ENCODE measurements around the gene IGF2BP1. TPM values are rescaled to one million over a fixed set of nuclear protein-coding genes. Genes with fewer than 3 reads are reported as not detected.
"Not testable (repeated sequence)": the region's sequence is repeated elsewhere in the genome, so short reads cannot be mapped to it uniquely, and the experiment has no call there.

IGF2BP1 gene
- total RNA-seq, 1 experiment from 2014 or later, result 16.7 TPM

GRCh38 chr17:48995974-48996721 is 1.0 kb upstream of the IGF2BP1 start:
- peak; percentile 82 for DNase-seq (ENCODE audit: low read depth)

GRCh38 chr17:48996722-48997102 is 473 bp upstream of the IGF2BP1 start:
- no peak for DNase-seq (ENCODE audit: low read depth)

GRCh38 chr17:48997827-48998586 is 822 bp downstream of the IGF2BP1 start:
- peak; percentile 41 for DNase-seq (ENCODE audit: low read depth)

- peak; percentile 48 for DNase-seq (ENCODE audit: low read depth)
Observed at GRCh38 chr17:48998587-48999440, 1.6 kb downstream of the IGF2BP1 start.

GRCh38 chr17:49000943-49001342 is 3.8 kb downstream of the IGF2BP1 start:
- no peak for DNase-seq (ENCODE audit: low read depth)

- no peak for DNase-seq (ENCODE audit: low read depth)
Observed at GRCh38 chr17:49001671-49002070, 4.5 kb downstream of the IGF2BP1 start.

- DNase-seq (ENCODE audit: low read depth), result no peak
Observed at GRCh38 chr17:49002331-49002730, 5.1 kb downstream of the IGF2BP1 start.

- no peak for DNase-seq (ENCODE audit: low read depth)
Observed at GRCh38 chr17:49002766-49003165, 5.6 kb downstream of the IGF2BP1 start.

GRCh38 chr17:49003557-49004511 is 6.6 kb downstream of the IGF2BP1 start:
- peak; percentile 19 for DNase-seq (ENCODE audit: low read depth)

- DNase-seq (ENCODE audit: low read depth), result no peak
Observed at GRCh38 chr17:49005140-49005539, 8.0 kb downstream of the IGF2BP1 start.

GRCh38 chr17:49008908-49009307 is 11.7 kb downstream of the IGF2BP1 start:
- not testable (repeated sequence) for DNase-seq (ENCODE audit: low read depth)

- no peak for DNase-seq (ENCODE audit: low read depth)
Observed at GRCh38 chr17:49012769-49013255, 15.6 kb downstream of the IGF2BP1 start.

GRCh38 chr17:49013311-49014213 is 16.4 kb downstream of the IGF2BP1 start:
- no peak for DNase-seq (ENCODE audit: low read depth)

GRCh38 chr17:49015179-49015923 is 18.2 kb downstream of the IGF2BP1 start:
- no peak for DNase-seq (ENCODE audit: low read depth)

- peak; percentile 18 for DNase-seq (ENCODE audit: low read depth)
Observed at GRCh38 chr17:49015924-49016774, 19.0 kb downstream of the IGF2BP1 start.

- peak; percentile 89 for DNase-seq (ENCODE audit: low read depth)
Observed at GRCh38 chr17:49016775-49017463, 19.7 kb downstream of the IGF2BP1 start.

- no peak for DNase-seq (ENCODE audit: low read depth)
Observed at GRCh38 chr17:49018116-49018612, 21.0 kb downstream of the IGF2BP1 start.
